Neural progenitor cell (in vitro differentiated cells): ENCODE data around the gene CTNNA3.

ENCODE experiments used
- EZH2 ChIP-seq: fragments of 200-600 bp; sonication (generic); IDR thresholded peaks from 2 replicates; pipeline ENCODE4 v1.6.1; 2017; ENCODE audit warnings: antibody characterized with exemption, mild to moderate bottlenecking, moderate library complexity
- EZH2phosphoT487 ChIP-seq: fragments of 200-600 bp; sonication (generic); IDR thresholded peaks from 2 replicates; pipeline ENCODE4 v1.6.1; 2017; ENCODE audit warnings: antibody characterized with exemption
- TF ChIP-seq, protein P1 (sequence below): fragments of 200-600 bp; sonication (generic); IDR thresholded peaks from 2 replicates; pipeline ENCODE4 v1.5.1; 2017; ENCODE audit warnings: antibody characterized with exemption, mild to moderate bottlenecking

DNA sequence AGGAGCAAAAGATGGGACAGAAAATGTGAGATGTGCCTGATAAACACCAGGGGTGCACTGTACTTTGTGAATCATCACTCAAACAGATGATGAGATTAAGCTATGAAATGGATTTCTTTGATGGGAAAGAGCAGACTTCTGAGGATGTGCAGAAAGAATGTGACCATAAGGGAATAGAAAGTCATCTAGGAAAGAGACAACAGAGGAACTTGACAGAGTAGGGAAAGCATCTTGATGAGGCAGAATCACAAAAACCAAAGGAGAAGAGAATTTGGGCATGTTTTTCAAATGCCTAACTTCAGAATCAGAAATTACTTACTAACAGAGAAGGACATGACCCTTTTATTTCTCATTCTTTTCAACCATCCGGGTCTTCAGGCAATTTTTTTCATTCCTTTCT is 852.6 kb downstream of the CTNNA3 start:
- TF ChIP-seq, protein P1, sequence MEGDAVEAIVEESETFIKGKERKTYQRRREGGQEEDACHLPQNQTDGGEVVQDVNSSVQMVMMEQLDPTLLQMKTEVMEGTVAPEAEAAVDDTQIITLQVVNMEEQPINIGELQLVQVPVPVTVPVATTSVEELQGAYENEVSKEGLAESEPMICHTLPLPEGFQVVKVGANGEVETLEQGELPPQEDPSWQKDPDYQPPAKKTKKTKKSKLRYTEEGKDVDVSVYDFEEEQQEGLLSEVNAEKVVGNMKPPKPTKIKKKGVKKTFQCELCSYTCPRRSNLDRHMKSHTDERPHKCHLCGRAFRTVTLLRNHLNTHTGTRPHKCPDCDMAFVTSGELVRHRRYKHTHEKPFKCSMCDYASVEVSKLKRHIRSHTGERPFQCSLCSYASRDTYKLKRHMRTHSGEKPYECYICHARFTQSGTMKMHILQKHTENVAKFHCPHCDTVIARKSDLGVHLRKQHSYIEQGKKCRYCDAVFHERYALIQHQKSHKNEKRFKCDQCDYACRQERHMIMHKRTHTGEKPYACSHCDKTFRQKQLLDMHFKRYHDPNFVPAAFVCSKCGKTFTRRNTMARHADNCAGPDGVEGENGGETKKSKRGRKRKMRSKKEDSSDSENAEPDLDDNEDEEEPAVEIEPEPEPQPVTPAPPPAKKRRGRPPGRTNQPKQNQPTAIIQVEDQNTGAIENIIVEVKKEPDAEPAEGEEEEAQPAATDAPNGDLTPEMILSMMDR, result no peak
- TF ChIP-seq EZH2phosphoT487 (no peak), EZH2 (no peak)
